HEK293T (cell line): Measurements from ENCODE around the gene PPA1.
"Not testable (repeated sequence)": the region's sequence is repeated elsewhere in the genome, so short reads cannot be mapped to it uniquely, and the experiment has no call there.

Source experiments
- ARNT ChIP-seq: fragments of 450-650 bp; IDR thresholded peaks from 2 replicates; pipeline ENCODE4 v1.6.1; 2017; ENCODE audit warnings: mild to moderate bottlenecking
- HDGF ChIP-seq: fragments of 450-650 bp; IDR thresholded peaks from 2 replicates; pipeline ENCODE4 v1.6.1; 2017; ENCODE audit warnings: antibody characterized with exemption, borderline replicate concordance
- ZNF384 ChIP-seq: fragments of 450-650 bp; IDR thresholded peaks from 2 replicates; pipeline ENCODE4 v1.6.1; 2016

DNA sequence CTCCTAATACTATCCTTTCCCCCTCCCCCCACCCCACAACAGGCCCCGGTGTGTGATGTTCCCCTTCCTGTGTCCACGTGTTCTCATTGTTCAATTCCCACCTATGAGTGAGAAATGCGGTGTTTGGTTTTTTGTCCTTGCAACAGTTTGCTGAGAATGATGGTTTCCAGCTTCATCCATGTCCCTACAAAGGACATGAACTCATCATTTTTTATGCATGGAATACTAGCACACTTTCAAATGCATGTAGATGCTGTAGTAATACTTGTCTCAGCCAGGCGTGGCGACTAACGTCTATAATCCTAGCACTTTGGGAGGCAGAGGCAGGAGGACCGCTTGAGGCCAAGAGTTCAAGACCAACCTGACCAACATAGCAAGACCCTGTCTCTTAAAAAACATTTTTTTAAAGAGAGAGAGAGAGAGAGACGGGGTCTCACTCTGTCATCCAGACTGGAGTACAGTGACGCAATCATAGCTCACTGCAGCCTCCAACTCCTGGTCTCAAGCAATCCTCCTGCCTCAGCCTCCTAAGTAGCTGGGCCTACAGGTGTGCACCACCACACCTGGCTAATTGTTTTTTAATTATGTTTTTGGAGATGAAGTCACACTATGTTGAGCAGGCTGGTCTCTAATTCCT lies 10.3 kb downstream of the PPA1 start:
- not testable (repeated sequence) for TF ChIP-seq HDGF, ARNT, ZNF384
